Stomach (tissue), 9 donors: ENCODE data around the gene NFKBIZ. TPM values are rescaled to one million over a fixed set of nuclear protein-coding genes. Genes with fewer than 3 reads are reported as not detected.

Experiments
- DNase-seq, 2 donors: peaks; one replicate each; pipeline versions ENCODE4 v3.0.0 to v3.0.0-alpha.2; 2013 to 2019
- H3K27ac ChIP-seq, 5 donors: fragments of 200-600 bp in 4 of 5; sonication (generic) in 4 of 5; one replicate each; pipeline ENCODE4 v1.5.1; 2013 to 2019; ENCODE audit warnings: mild to moderate bottlenecking in 1 of 5, moderate library complexity in 1 of 5
- H3K27me3 ChIP-seq, 3 donors: fragments of 200-600 bp; sonication (generic); one replicate each; pipeline ENCODE4 v1.5.1; 2017 to 2019; ENCODE audit warnings: mixed run types in 1 of 3
- H3K36me3 ChIP-seq, 4 donors: fragments of 200-600 bp; sonication (generic); 1 replicate in 3 of 4; 2 replicates in 1 of 4; pipeline ENCODE4 v1.5.1; 2016 to 2019
- H3K4me1 ChIP-seq, 4 donors: fragments of 200-600 bp; sonication (generic); one replicate each; pipeline ENCODE4 v1.5.1; 2016 to 2019
- H3K4me3 ChIP-seq, 4 donors: fragments of 200-600 bp; sonication (generic) in 3 of 4; one replicate each; pipeline ENCODE4 v1.5.1; 2016 to 2019; ENCODE audit warnings: mild to moderate bottlenecking in 1 of 4
- H3K9me3 ChIP-seq, 4 donors: fragments of 200-600 bp; sonication (generic); one replicate each; pipeline ENCODE4 v1.5.1; 2016 to 2019
- EP300 ChIP-seq: sonication (generic); formaldehyde crosslinking; IDR thresholded peaks from one replicate; pipeline ENCODE4 v1.6.1; 2017; ENCODE audit warnings: antibody characterized with exemption
- POLR2A ChIP-seq, 4 donors: fragments of 450-650 bp; IDR thresholded peaks; one replicate each; pipeline ENCODE4 v1.6.1; 2016; ENCODE audit warnings: antibody characterized with exemption in 4 of 4, control low read depth in 2 of 4, mild to moderate bottlenecking in 1 of 4, moderate library complexity in 1 of 4
- POLR2AphosphoS5 ChIP-seq, 3 donors: sonication (generic); formaldehyde crosslinking; IDR thresholded peaks; one replicate each; pipeline ENCODE4 v1.6.1; 2016; ENCODE audit warnings: antibody characterized with exemption in 3 of 3
- WGBS, 5 donors: extraction: QIAGEN DNeasy Blood & Tissue Kit in 3 of 5; methylation state at CpG; one replicate each; pipeline versions ENCODE4 v1.1.5 to v1.1.7; 2013 to 2018; 5-methylcytosine and 5-hydroxymethylcytosine counted together
- intact Hi-C: fragments of 100-400 bp; cut with DNase I; formaldehyde crosslinking; loops from one replicate; pipeline ENCODE4 v1.15.1; 2023; ENCODE audit warnings: low total_unique reads
- polyA plus RNA-seq, 3 donors: library from polyadenylated mRNA; stranded (reverse); fragments of 200-250 nt; gene quantifications; one replicate each; pipeline ENCODE4 v1.2.3, GENCODE V29; 2013
- total RNA-seq, 5 donors: library from RNA; depleted of rRNA; stranded (reverse); fragments of >200 nt; gene quantifications; one replicate each; pipeline versions ENCODE4 v1.1.0 to v1.2.3, GENCODE V29; 2014 to 2016
- TF ChIP-seq, protein P1 (sequence below), 7 experiments: fragments of 450-650 bp in 4 of 7; fragments of 200-600 bp in 3 of 7; sonication (generic) in 3 of 7; IDR thresholded peaks; one replicate each; pipeline ENCODE4 v1.5.1; 2016 to 2019; ENCODE audit warnings: antibody characterized with exemption in 7 of 7, control low read depth in 2 of 7, mild to moderate bottlenecking in 1 of 7
- donor health status: healthy with polysubstance abuse.
- donor health status: Bipolar disorder and iron deficiency.
- donor health status: healthy.

Gene NFKBIZ
- total and polyA plus RNA-seq, 8 donors = 11.5 to 199 (median 52.7) TPM

DNA sequence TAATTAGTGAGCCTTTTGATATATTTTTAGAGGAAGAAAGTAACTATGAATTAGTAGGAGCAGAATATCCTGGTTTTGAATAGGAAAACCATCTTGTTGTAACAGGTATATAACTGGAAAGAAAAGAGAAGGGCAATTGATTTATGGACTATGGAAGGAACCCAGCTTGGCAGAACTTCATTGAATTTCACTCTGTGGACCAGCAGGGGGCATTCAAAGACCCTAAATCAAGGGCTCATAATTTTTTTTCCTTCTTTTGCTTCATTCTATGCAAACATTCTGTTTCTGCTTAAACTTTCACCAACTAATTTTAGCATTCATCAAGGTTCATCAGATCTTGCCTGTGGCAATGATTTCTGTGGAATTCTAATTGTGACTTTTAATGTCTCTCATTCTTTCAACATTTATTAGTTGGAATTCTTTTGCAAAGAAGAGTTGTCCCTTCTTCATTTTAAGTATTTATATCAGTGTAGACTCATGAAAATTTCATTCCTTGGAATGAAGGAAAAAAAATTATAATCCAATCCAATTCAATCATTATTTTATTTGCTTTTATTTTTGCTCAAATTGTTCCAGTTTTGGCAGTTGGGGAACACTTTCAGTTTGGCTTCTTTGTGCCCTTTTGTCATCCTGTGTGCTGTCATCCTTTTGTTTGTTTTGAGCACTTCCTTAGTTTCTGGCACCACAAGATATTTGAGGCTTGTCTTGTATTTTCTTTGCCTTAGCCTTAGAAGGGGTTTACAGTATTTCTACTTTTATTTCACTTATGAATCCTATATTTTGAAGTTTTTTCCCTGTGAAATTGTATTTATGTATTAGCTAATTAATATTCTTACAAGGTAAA lies 39.9 kb upstream of the NFKBIZ start:
- DNase-seq = peak in 1 of 2 donors; percentile 69

DNA sequence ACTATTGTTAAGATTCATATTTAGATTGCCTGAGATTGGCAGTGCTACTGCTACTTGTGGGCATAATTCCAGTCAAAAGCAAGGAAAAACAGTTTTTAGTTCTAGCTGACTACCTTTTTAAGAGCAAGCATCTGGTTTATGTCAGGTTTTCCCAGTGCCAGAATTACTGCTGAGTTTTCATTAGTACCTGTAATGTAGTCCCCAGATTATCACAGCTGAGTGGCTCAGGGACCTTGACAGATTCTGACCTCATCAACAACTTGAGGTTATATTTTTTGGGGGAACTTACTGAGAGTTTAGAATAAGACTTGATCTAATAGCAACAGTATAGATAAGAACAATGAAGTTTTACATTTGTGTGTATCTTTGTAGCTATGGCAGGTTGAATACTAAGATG lies 39.3 kb upstream of the NFKBIZ start:
- H3K9me3 ChIP-seq = no peaks in the 10 kb centered on the region
- H3K36me3 ChIP-seq = peaks cover 0 to 5% (median 3%) of the 10 kb centered on the region in 4 donors
- peaks cover 0 to 35% (median 19%) of the 10 kb centered on the region in 4 donors for H3K4me1 ChIP-seq
- no peak overlapping the region for H3K4me3 ChIP-seq
- intact Hi-C loops = loop anchor here (5.0 kb wide), 1 partner anchor 417 kb away; no protein-coding TSS in a partner anchor
- DNase-seq = no peak
- TF ChIP-seq EP300 = no peak
- no peak for TF ChIP-seq POLR2A (IDR thresholded peaks at IDR 0.05)
- no peak for TF ChIP-seq POLR2AphosphoS5 (IDR thresholded peaks at IDR 0.05)
- TF ChIP-seq, protein P1, sequence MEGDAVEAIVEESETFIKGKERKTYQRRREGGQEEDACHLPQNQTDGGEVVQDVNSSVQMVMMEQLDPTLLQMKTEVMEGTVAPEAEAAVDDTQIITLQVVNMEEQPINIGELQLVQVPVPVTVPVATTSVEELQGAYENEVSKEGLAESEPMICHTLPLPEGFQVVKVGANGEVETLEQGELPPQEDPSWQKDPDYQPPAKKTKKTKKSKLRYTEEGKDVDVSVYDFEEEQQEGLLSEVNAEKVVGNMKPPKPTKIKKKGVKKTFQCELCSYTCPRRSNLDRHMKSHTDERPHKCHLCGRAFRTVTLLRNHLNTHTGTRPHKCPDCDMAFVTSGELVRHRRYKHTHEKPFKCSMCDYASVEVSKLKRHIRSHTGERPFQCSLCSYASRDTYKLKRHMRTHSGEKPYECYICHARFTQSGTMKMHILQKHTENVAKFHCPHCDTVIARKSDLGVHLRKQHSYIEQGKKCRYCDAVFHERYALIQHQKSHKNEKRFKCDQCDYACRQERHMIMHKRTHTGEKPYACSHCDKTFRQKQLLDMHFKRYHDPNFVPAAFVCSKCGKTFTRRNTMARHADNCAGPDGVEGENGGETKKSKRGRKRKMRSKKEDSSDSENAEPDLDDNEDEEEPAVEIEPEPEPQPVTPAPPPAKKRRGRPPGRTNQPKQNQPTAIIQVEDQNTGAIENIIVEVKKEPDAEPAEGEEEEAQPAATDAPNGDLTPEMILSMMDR (IDR thresholded peaks at IDR 0.05) = no peak
- H3K27me3 ChIP-seq = no peaks in the 10 kb centered on the region
- no peak overlapping the region for H3K27ac ChIP-seq

More for the DNA sequence above, 39.9 kb upstream of the NFKBIZ start:
- peaks cover 0 to 29% (median 16%) of the 10 kb centered on the region in 4 donors for H3K4me1 ChIP-seq
- no peak overlapping the region for H3K27ac ChIP-seq
- intact Hi-C loops = loop anchor here (5.0 to 10.0 kb wide), 2 partner anchors 418 to 725 kb away; no protein-coding TSS in a partner anchor
- TF ChIP-seq POLR2A (IDR thresholded peaks at IDR 0.05) (no peak), EP300 (no peak)
- TF ChIP-seq, protein P1 (IDR thresholded peaks at IDR 0.05) = peak in 5 of 7 experiments; percentile 28 to 66 (median 51)
- peaks cover 0 to 5% (median 3%) of the 10 kb centered on the region in 4 donors for H3K36me3 ChIP-seq
- H3K4me3 ChIP-seq = no peak overlapping the region
- no peaks in the 10 kb centered on the region for H3K27me3 ChIP-seq
- no peaks in the 10 kb centered on the region for H3K9me3 ChIP-seq

DNA sequence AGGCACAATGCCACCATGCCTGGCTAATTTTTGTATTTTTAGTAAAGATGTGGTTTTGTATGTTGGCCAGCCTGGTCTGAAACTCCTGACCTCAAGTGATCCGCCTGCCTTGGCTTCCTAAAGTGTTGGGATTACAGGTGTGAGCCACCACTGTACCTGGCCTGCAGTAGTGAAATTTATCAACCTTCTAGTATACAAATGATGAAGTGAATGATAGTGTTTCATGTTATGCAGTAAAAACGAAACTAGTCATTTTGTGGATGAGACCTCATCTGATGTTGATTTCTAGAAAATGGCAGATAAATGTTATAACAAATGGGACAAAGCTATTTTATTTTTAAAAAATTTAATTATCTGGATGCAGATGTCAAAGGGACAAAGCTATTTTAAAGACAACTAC lies 37.4 kb upstream of the NFKBIZ start:
- no peaks in the 10 kb centered on the region for H3K27me3 ChIP-seq
- peaks cover 0 to 53% (median 22%) of the 10 kb centered on the region in 4 donors for H3K4me1 ChIP-seq
- no peak overlapping the region for H3K4me3 ChIP-seq
- H3K36me3 ChIP-seq = peaks cover 0 to 7% (median 2%) of the 10 kb centered on the region in 4 donors
- 85 to 97% (median 88%) methylated on average over 2 of the region's 2 CpGs for WGBS, 5 donors
- H3K9me3 ChIP-seq = no peaks in the 10 kb centered on the region
- DNase-seq = no peak
- TF ChIP-seq EP300 (no peak), POLR2A (IDR thresholded peaks at IDR 0.05) (no peak), POLR2AphosphoS5 (IDR thresholded peaks at IDR 0.05) (no peak)
- TF ChIP-seq, protein P1 (IDR thresholded peaks at IDR 0.05) = no peak
- H3K27ac ChIP-seq = no peak overlapping the region
- intact Hi-C loops = loop anchor here (5.0 kb wide), 1 partner anchor 415 kb away; no protein-coding TSS in a partner anchor

DNA sequence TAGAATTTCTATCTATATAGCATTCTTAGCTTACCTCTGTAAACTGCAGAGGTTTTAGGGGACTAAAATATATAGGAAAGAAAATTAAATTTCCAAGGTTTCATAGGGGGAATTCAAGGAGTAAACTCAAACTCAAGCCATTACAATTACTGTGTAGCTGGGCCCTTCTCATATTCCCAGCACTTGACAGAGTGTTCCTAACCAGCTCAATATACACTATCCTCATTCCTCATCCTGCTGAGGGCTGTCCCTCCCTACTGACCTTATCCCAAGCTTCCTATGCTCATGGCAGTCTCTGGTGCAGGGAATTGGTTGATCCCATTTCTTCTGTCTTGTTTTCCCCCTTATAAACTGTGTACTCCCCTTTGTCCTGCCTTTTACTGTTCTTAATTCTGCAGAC lies 36.4 kb upstream of the NFKBIZ start:
- H3K4me3 ChIP-seq = no peak overlapping the region
- TF ChIP-seq, protein P1 (IDR thresholded peaks at IDR 0.05) = no peak
- TF ChIP-seq POLR2A (IDR thresholded peaks at IDR 0.05) (no peak), POLR2AphosphoS5 (IDR thresholded peaks at IDR 0.05) (no peak), EP300 (no peak)
- H3K9me3 ChIP-seq = no peaks in the 10 kb centered on the region
- no peaks in the 10 kb centered on the region for H3K27me3 ChIP-seq
- DNase-seq = no peak
- peaks cover 0 to 13% (median 6%) of the 10 kb centered on the region in 4 donors for H3K36me3 ChIP-seq
- H3K4me1 ChIP-seq = peaks cover 0 to 53% (median 22%) of the 10 kb centered on the region in 4 donors
- intact Hi-C loops = loop anchor here (5.0 kb wide), 1 partner anchor 414 kb away; no protein-coding TSS in a partner anchor
- no peak overlapping the region for H3K27ac ChIP-seq
